ENCODE data around the gene OSBPL9.

DNA sequence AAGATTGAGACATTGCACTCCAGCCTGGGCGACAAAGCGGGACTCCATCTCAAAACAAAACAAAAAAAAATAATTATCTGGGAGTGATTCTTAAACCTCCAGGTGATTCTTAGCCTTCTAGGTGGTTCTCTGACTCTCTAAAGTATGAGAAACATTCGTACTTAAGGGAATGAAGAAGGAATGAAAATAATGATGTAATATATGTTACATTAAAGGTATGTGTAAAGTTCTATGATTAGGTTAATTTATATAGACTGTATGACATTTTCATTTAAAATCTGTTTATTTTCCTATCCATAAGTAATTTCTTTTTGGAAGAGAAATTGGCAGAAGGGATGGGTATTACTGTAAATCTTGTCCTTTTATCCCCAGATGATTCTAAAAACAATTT, 34.7 kb downstream of the OSBPL9 start:
- no peak for TF ChIP-seq POLR2AphosphoS5 (IDR thresholded peaks at IDR 0.05; ENCODE audit: low read depth, low read length)
- no peak for TF ChIP-seq TAF1 (IDR thresholded peaks at IDR 0.05; ENCODE audit: borderline replicate concordance, low read depth, low read length)

Data from GM12892 (cell line).